H1 (cell line): ENCODE results near the gene MYCBP2. TPM values are rescaled to one million over a fixed set of nuclear protein-coding genes. Genes with fewer than 3 reads are reported as not detected.

ENCODE experiments used
- CTCF ChIA-PET: fragments of 300-600 bp; sonication (Branson Sonifier 250); formaldehyde crosslinking; loops from one replicate; lab custom pipeline; 2021; ENCODE audit not compliant: partially characterized antibody; lab: Charles Lee
- POLR2A ChIA-PET: fragments of 300-600 bp; sonication (Branson Sonifier 250); formaldehyde crosslinking; loops from one replicate; lab custom pipeline; 2021; ENCODE audit warnings: inconsistent platforms; ENCODE audit not compliant: partially characterized antibody; lab: Charles Lee
- DNase-seq, 2 experiments: peaks; one replicate each; pipeline versions ENCODE4 v3.0.0 to v3.0.0-alpha.2; 2010 to 2022; ENCODE audit warnings: low spot score in 2 of 2, low read depth in 1 of 2, mixed read lengths in 1 of 2
- FAIRE-seq: peaks from 2 replicates; lab custom pipeline; 2011; peaks lifted over from hg19 to GRCh38; lab: Jason Lieb, UNC
- H2AFZ ChIP-seq: 2 replicates; pipeline ENCODE4 v1.8.1; 2012; ENCODE audit warnings: low read length, inconsistent platforms
- H2AK5ac ChIP-seq: 2 replicates; pipeline ENCODE4 v1.6.1; 2013; ENCODE audit warnings: low read depth, low read length
- H2BK120ac ChIP-seq: replicated peaks from 2 replicates; pipeline ENCODE3; 2013; ENCODE audit warnings: low read depth, low read length, inconsistent platforms
- H2BK12ac ChIP-seq: 2 replicates; pipeline ENCODE4 v1.6.1; 2013; ENCODE audit warnings: low read depth, low read length
- H2BK15ac ChIP-seq: 2 replicates; pipeline ENCODE4 v1.6.1; 2013; ENCODE audit warnings: low read length
- H2BK20ac ChIP-seq: 2 replicates; pipeline ENCODE4 v1.6.1; 2013; ENCODE audit warnings: low read length
- H2BK5ac ChIP-seq: 2 replicates; pipeline ENCODE4 v1.6.1; 2013; ENCODE audit warnings: low read depth, low read length
- H3K14ac ChIP-seq: 2 replicates; pipeline ENCODE4 v1.6.1; 2013; ENCODE audit warnings: inconsistent platforms; ENCODE audit not compliant: insufficient read length
- H3K18ac ChIP-seq: 2 replicates; pipeline ENCODE4 v1.6.1; 2013; ENCODE audit warnings: low read length; ENCODE audit errors: extremely low read depth
- H3K23ac ChIP-seq: 2 replicates; pipeline ENCODE4 v1.6.1; 2013; ENCODE audit warnings: inconsistent platforms; ENCODE audit not compliant: insufficient read length
- H3K23me2 ChIP-seq: 2 replicates; pipeline ENCODE4 v1.6.1; 2013; ENCODE audit warnings: low read depth, low read length
- H3K27ac ChIP-seq: 2 replicates; pipeline ENCODE4 v1.6.1; 2011; ENCODE audit warnings: low read depth, low read length, inconsistent platforms
- H3K27me3 ChIP-seq, 4 experiments: replicated peaks in 1 of 4; 1 replicate in 1 of 4; 2 replicates in 3 of 4; pipeline versions ENCODE4 v1.6.1 to v1.8.1; 2011 to 2013; ENCODE audit warnings: low read length in 3 of 4, mild to moderate bottlenecking in 3 of 4, inconsistent platforms in 2 of 4, mixed read lengths in 2 of 4, moderate library complexity in 1 of 4; ENCODE audit not compliant: control insufficient read depth in 3 of 4, insufficient read depth in 3 of 4; ENCODE audit errors: extremely low read depth in 1 of 4
- H3K36me3 ChIP-seq, 4 experiments: 2 replicates each; pipeline versions ENCODE4 v1.6.1 to v1.8.1; 2011 to 2013; ENCODE audit warnings: mild to moderate bottlenecking in 4 of 4, low read length in 3 of 4, moderate library complexity in 2 of 4, control low read depth in 1 of 4, inconsistent platforms in 1 of 4; ENCODE audit not compliant: insufficient read depth in 4 of 4, control insufficient read depth in 2 of 4
- H3K4ac ChIP-seq: replicated peaks from 2 replicates; pipeline ENCODE3; 2013; ENCODE audit warnings: low read length, low read depth, mixed read lengths, inconsistent platforms; ENCODE audit not compliant: insufficient read length
- H3K4me1 ChIP-seq, 4 experiments: replicated peaks in 1 of 4; 1 replicate in 1 of 4; 2 replicates in 3 of 4; pipeline versions ENCODE4 v1.6.1 to v1.8.1; 2011 to 2013; ENCODE audit warnings: low read length in 3 of 4, inconsistent platforms in 2 of 4, mixed read lengths in 1 of 4; ENCODE audit not compliant: insufficient read depth in 4 of 4, control insufficient read depth in 3 of 4
- H3K4me2 ChIP-seq, 2 experiments: 2 replicates each; pipeline versions ENCODE4 v1.6.1 to v1.8.1; 2011 to 2013; ENCODE audit warnings: low read depth in 2 of 2, low read length in 2 of 2, control low read depth in 1 of 2, inconsistent platforms in 1 of 2, mild to moderate bottlenecking in 1 of 2; ENCODE audit not compliant: insufficient read depth in 1 of 2
- H3K4me3 ChIP-seq, 4 experiments: fragments of 200-600, 300-600 bp in 1 of 4; sonication (generic), shearing (Covaris generic), sonication (Bioruptor Twin) in 1 of 4; 2 replicates each; pipeline versions ENCODE4 v1.5.1 to v1.8.1; 2011 to 2016; ENCODE audit warnings: low read length in 4 of 4, low read depth in 3 of 4, control low read depth in 2 of 4, inconsistent platforms in 2 of 4, mild to moderate bottlenecking in 2 of 4, mixed read lengths in 1 of 4, moderate library complexity in 1 of 4; ENCODE audit not compliant: insufficient read depth in 2 of 4; ENCODE audit errors: extremely low read depth in 1 of 4
- H3K56ac ChIP-seq: replicated peaks from 2 replicates; pipeline ENCODE3; 2013; ENCODE audit warnings: low read depth, mild to moderate bottlenecking, mixed read lengths, low read length, inconsistent platforms; ENCODE audit not compliant: insufficient read length
- H3K79me1 ChIP-seq: 2 replicates; pipeline ENCODE4 v1.6.1; 2013; ENCODE audit warnings: low read depth, low read length, control low read depth
- H3K79me2 ChIP-seq, 2 experiments: 2 replicates each; pipeline versions ENCODE4 v1.6.1 to v1.8.1; 2012 to 2013; ENCODE audit warnings: low read length in 2 of 2, mild to moderate bottlenecking in 2 of 2, inconsistent platforms in 1 of 2; ENCODE audit not compliant: insufficient read depth in 2 of 2, control insufficient read depth in 1 of 2
- H3K9ac ChIP-seq, 4 experiments: replicated peaks in 1 of 4; 1 replicate in 1 of 4; 2 replicates in 3 of 4; pipeline versions ENCODE4 v1.6.1 to v1.8.1; 2011 to 2013; ENCODE audit warnings: low read depth in 3 of 4, low read length in 3 of 4, control low read depth in 2 of 4, mild to moderate bottlenecking in 2 of 4, moderate library complexity in 2 of 4, inconsistent platforms in 1 of 4; ENCODE audit errors: extremely low read depth in 1 of 4
- H3K9me3 ChIP-seq, 2 experiments: 2 replicates each; pipeline versions ENCODE4 v1.6.1 to v1.8.1; 2012 to 2013; ENCODE audit warnings: mild to moderate bottlenecking in 2 of 2, moderate library complexity in 2 of 2, control low read depth in 1 of 2, inconsistent platforms in 1 of 2, low read depth in 1 of 2, low read length in 1 of 2, mixed read lengths in 1 of 2; ENCODE audit not compliant: insufficient read depth in 2 of 2
- H4K20me1 ChIP-seq, 2 experiments: replicated peaks in 1 of 2; 2 replicates each; pipeline versions ENCODE3 to v1.8.1; 2011 to 2013; ENCODE audit warnings: inconsistent platforms in 2 of 2, low read length in 2 of 2, mild to moderate bottlenecking in 1 of 2; ENCODE audit not compliant: insufficient read depth in 2 of 2, control insufficient read depth in 1 of 2
- H4K5ac ChIP-seq: 2 replicates; pipeline ENCODE4 v1.6.1; 2013; ENCODE audit warnings: low read length, low read depth, mixed read lengths, inconsistent platforms; ENCODE audit not compliant: insufficient read length
- H4K8ac ChIP-seq: 2 replicates; pipeline ENCODE4 v1.8.0; 2013; ENCODE audit warnings: mild to moderate bottlenecking, moderate library complexity, low read length, inconsistent platforms; ENCODE audit not compliant: insufficient read depth; ENCODE audit errors: extremely low read depth
- H4K91ac ChIP-seq: replicated peaks from 2 replicates; pipeline ENCODE3; 2013; ENCODE audit warnings: low read length, mixed read lengths, inconsistent platforms; ENCODE audit not compliant: insufficient read length
- ASH2L ChIP-seq: fragments of 200-600, 300-600 bp; sonication (generic); IDR thresholded peaks from one replicate; pipeline ENCODE4 v1.7.1; 2017; ENCODE audit warnings: low read length
- ATF3 ChIP-seq: IDR thresholded peaks from 2 replicates; pipeline ENCODE4 v1.6.1; 2011; ENCODE audit warnings: low read depth, mild to moderate bottlenecking, low read length; ENCODE audit not compliant: insufficient read depth
- E2F6 ChIP-seq: IDR thresholded peaks from 2 replicates; pipeline ENCODE4 v1.6.1; 2012; ENCODE audit warnings: inconsistent platforms
- GTF2F1 ChIP-seq: IDR thresholded peaks from 2 replicates; pipeline ENCODE4 v1.6.1; 2012; ENCODE audit warnings: low read depth, low read length, improper control_type of control experiment, borderline replicate concordance
- KDM5A ChIP-seq: fragments of 200-600 bp; IDR thresholded peaks from 2 replicates; pipeline ENCODE4 v1.7.1; 2012; ENCODE audit warnings: mild to moderate bottlenecking, low read length, inconsistent platforms, mixed read lengths
- PHF8 ChIP-seq: fragments of 200-600 bp; sonication (generic); conservative IDR thresholded peaks from 2 replicates; pipeline ENCODE4 v1.7.1; 2012; ENCODE audit warnings: low read depth, mild to moderate bottlenecking, inconsistent platforms, low read length, moderate library complexity
- POLR2AphosphoS5 ChIP-seq: IDR thresholded peaks from 2 replicates; pipeline ENCODE4 v1.6.1; 2011; ENCODE audit warnings: low read depth, low read length
- RXRA ChIP-seq: IDR thresholded peaks from 2 replicates; pipeline ENCODE4 v1.6.1; 2011; ENCODE audit warnings: low read depth, mild to moderate bottlenecking, low read length, moderate library complexity; ENCODE audit not compliant: insufficient read depth
- SP1 ChIP-seq: IDR thresholded peaks from 2 replicates; pipeline ENCODE4 v1.6.1; 2011; ENCODE audit warnings: low read depth, low read length
- TEAD4 ChIP-seq: IDR thresholded peaks from 2 replicates; pipeline ENCODE4 v1.6.1; 2012; ENCODE audit warnings: low read depth, low read length, inconsistent platforms, mixed read lengths
- WGBS, 2 experiments: shearing (Covaris generic) in 1 of 2; methylation state at CpG; one replicate each; pipeline versions ENCODE4 v1.1.6 to v1.1.7; 2013 to 2015; ENCODE audit warnings: low lambda C conversion rate in 2 of 2, mixed read lengths in 2 of 2, inconsistent platforms in 1 of 2, low coverage in 1 of 2, missing lambda C conversion rate in 1 of 2; ENCODE audit not compliant: insufficient replicate concordance in 2 of 2, insufficient coverage in 1 of 2, insufficient read length in 1 of 2; ENCODE audit errors: extremely low coverage in 1 of 2, missing lambda C conversion rate in 1 of 2; 5-methylcytosine and 5-hydroxymethylcytosine counted together
- polyA plus RNA-seq, 7 experiments: library from polyadenylated mRNA; depleted of rRNA in 3 of 7; stranded (reverse) in 5 of 7; unstranded in 2 of 7; fragments of >200 nt in 5 of 7; fragments of 200-250 nt in 2 of 7; gene quantifications; 1 replicate in 5 of 7; 2 replicates in 1 of 7; 4 replicates in 1 of 7; pipeline versions ENCODE4 v1.2.1 to v1.2.3, GENCODE V29; 2011 to 2013; ENCODE audit warnings: missing spikeins in 2 of 7, mixed read lengths in 2 of 7
- total RNA-seq: library from RNA; stranded (reverse); fragmentation: NEBNext Ultra II Directional; extraction: Animal tissue kit (Norgen Biotek cat#: 25700); gene quantifications from 2 replicates; pipeline ENCODE4 v1.2.1, GENCODE V29; 2021

Gene MYCBP2
- total and polyA plus RNA-seq, 2 of the 8 experiments (the other 6 are each of a cell fraction or from before 2014, with no cell fraction given), result 19.0 to 52.1 TPM

GRCh38 chr13:77034881-77035280 lies 292.0 kb downstream of the MYCBP2 start:
- Histone ChIP-seq H3K9me3 (no peaks in the 10 kb centered on the region), H3K36me3 (no peaks in the 10 kb centered on the region), H2BK12ac (no peak overlapping the region), H4K8ac (no peak overlapping the region), H3K14ac (no peak overlapping the region), H2BK5ac (no peak overlapping the region), H3K4ac (no peak overlapping the region), H3K79me1 (no peaks in the 10 kb centered on the region), H3K27me3 (no peaks in the 10 kb centered on the region), H2BK120ac (no peak overlapping the region), H3K9ac (no peak overlapping the region), H4K5ac (no peak overlapping the region), H3K79me2 (no peaks in the 10 kb centered on the region), H4K91ac (no peak overlapping the region), H2AFZ (no peak overlapping the region), H3K4me1 (no peaks in the 10 kb centered on the region), H3K18ac (no peak overlapping the region), H3K56ac (no peak overlapping the region), H2BK20ac (no peak overlapping the region), H3K23me2 (no peaks in the 10 kb centered on the region), H3K23ac (no peak overlapping the region), H3K27ac (no peak overlapping the region), H3K4me2 (no peak overlapping the region), H2AK5ac (no peak overlapping the region), H2BK15ac (no peak overlapping the region), H4K20me1 (no peaks in the 10 kb centered on the region), H3K4me3 (no peak overlapping the region)
- TF ChIP-seq PHF8 (no peak), SP1 (no peak), KDM5A (no peak), ATF3 (no peak), POLR2AphosphoS5 (no peak), TEAD4 (no peak), RXRA (no peak), GTF2F1 (no peak), E2F6 (no peak), ASH2L (no peak)
- FAIRE-seq (no peak), DNase-seq (no peak)
- POLR2A ChIA-PET, result interaction anchor here (0.7 kb wide), 1 partner anchor 9 kb away, joined by 3 read pairs; no protein-coding TSS in a partner anchor
- 84% methylated on average over 5 of the region's 5 CpGs; no CpG with 5 or more reads in 1 of the 2 experiments for WGBS, 2 experiments
- CTCF ChIA-PET, result interaction anchor here (2.2 kb wide), 1 partner anchor 8 kb away, joined by 4 read pairs; the partner anchor contains the start of gene FBXL3
